Body of pancreas (tissue), 4 donors: ENCODE results near the gene CSGALNACT2.

Source experiments
- CTCF ChIP-seq, 7 experiments: fragments of 450-650 bp in 4 of 7; fragments of 200-600 bp in 3 of 7; sonication (generic) in 3 of 7; IDR thresholded peaks; one replicate each; pipeline ENCODE4 v1.5.1; 2016 to 2019; ENCODE audit warnings: antibody characterized with exemption in 7 of 7
- POLR2A ChIP-seq, 3 donors: fragments of 450-650 bp; IDR thresholded peaks; one replicate each; pipeline ENCODE4 v1.6.1; 2016; ENCODE audit warnings: antibody characterized with exemption in 3 of 3, mild to moderate bottlenecking in 2 of 3

- TF ChIP-seq CTCF (IDR thresholded peaks at IDR 0.05) (no peak), POLR2A (IDR thresholded peaks at IDR 0.05) (no peak)
Measured at GRCh38 chr10:43158636-43159035, 20.4 kb downstream of the CSGALNACT2 start.
